ENCODE results near the gene ZBTB7C.
A peak's percentile ranks its signal among the peaks of the same experiment; 100 is the strongest.

ZBTB7C gene

GRCh38 chr18:48158721-48159120 lies 250.5 kb downstream of the ZBTB7C start:
- CTCF ChIA-PET: interaction anchor here (0.5 kb wide), 1 partner anchor 767 kb away, joined by 4 read pairs; no protein-coding TSS in a partner anchor
- DNase-seq (ENCODE audit: extremely low spot score): no peak
- TF ChIP-seq NFRKB (IDR thresholded peaks at IDR 0.05): no peak
- TF ChIP-seq HDGF (IDR thresholded peaks at IDR 0.05; ENCODE audit: borderline replicate concordance): no peak
- no peak for TF ChIP-seq FOXA1 (IDR thresholded peaks at IDR 0.05)
- POLR2A ChIA-PET: no interaction called here

DNA sequence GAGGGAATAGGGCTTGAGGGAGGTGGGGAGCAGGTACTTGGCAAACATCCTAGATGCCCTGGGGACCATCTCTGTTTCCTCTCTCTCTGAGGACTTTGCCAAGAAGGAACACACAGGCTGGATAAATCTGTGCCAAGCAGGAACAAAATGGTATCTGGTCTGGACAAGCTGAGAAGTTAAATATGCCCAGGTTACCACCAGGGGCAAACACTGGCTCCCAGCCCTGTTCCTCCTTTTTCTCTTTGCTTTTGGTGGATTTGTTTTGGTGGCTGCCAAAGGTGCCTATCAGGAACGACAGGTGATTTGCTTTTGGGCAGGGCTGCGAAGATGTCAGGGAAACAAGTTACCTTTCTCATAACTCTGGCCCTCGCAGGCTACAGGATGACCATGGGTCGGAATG lies 251.2 kb downstream of the ZBTB7C start:
- no peak for DNase-seq (ENCODE audit: extremely low spot score)
- TF ChIP-seq, protein P1, sequence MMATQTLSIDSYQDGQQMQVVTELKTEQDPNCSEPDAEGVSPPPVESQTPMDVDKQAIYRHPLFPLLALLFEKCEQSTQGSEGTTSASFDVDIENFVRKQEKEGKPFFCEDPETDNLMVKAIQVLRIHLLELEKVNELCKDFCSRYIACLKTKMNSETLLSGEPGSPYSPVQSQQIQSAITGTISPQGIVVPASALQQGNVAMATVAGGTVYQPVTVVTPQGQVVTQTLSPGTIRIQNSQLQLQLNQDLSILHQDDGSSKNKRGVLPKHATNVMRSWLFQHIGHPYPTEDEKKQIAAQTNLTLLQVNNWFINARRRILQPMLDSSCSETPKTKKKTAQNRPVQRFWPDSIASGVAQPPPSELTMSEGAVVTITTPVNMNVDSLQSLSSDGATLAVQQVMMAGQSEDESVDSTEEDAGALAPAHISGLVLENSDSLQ (IDR thresholded peaks at IDR 0.05): no peak
- TF ChIP-seq ARNT (IDR thresholded peaks at IDR 0.05) (no peak), FOXM1 (IDR thresholded peaks at IDR 0.05; ENCODE audit: borderline replicate concordance) (no peak)
- POLR2A ChIA-PET: no interaction called here
- CTCF ChIA-PET: no interaction called here

GRCh38 chr18:48155856-48156255 lies 253.3 kb downstream of the ZBTB7C start:
- ChIA-PET CTCF (no interaction called here), POLR2A (no interaction called here)
- TF ChIP-seq FOXK2 (IDR thresholded peaks at IDR 0.05) (no peak), HDGF (IDR thresholded peaks at IDR 0.05; ENCODE audit: borderline replicate concordance) (no peak), ARNT (IDR thresholded peaks at IDR 0.05) (no peak), CTBP1 (IDR thresholded peaks at IDR 0.05; ENCODE audit: borderline replicate concordance) (no peak), LEF1 (IDR thresholded peaks at IDR 0.05; ENCODE audit: borderline replicate concordance) (no peak), SUZ12 (IDR thresholded peaks at IDR 0.05) (no peak), ZNF384 (IDR thresholded peaks at IDR 0.05) (no peak), FOXM1 (IDR thresholded peaks at IDR 0.05; ENCODE audit: borderline replicate concordance) (no peak), SP1 (IDR thresholded peaks at IDR 0.05) (no peak), L3MBTL2 (conservative IDR thresholded peaks at IDR 0.05) (no peak), TARDBP (IDR thresholded peaks at IDR 0.05) (no peak), FOXA1 (IDR thresholded peaks at IDR 0.05) (no peak), NFRKB (IDR thresholded peaks at IDR 0.05) (no peak), ELF4 (IDR thresholded peaks at IDR 0.05) (no peak), BHLHE40 (IDR thresholded peaks at IDR 0.05; ENCODE audit: borderline replicate concordance) (no peak)
- TF ChIP-seq, protein P1 (IDR thresholded peaks at IDR 0.05): no peak
- DNase-seq (ENCODE audit: extremely low spot score): no peak

DNA sequence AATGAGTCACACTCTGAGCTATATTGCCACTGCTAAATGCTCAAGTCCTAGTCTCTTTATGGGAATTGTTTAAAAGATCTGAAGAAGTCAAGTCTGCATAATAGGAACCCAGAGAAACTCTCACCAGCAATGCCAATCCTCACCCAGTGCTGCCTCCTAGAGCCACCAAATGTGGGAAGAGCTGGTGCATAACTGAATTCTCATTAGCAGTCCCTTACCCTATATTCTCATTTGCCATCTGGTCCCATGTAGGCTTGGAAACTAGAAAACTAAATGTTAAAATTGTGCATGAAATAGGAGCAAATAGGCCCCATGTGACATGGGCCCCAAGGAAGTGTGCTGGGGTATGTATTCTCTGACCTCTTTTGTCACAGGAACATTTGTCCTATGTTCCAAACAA lies 254.4 kb downstream of the ZBTB7C start:
- ChIA-PET POLR2A (no interaction called here), CTCF (no interaction called here)
- no peak for TF ChIP-seq LEF1 (IDR thresholded peaks at IDR 0.05; ENCODE audit: borderline replicate concordance)
- no peak for DNase-seq (ENCODE audit: extremely low spot score)

GRCh38 chr18:48153613-48154481 lies 255.3 kb downstream of the ZBTB7C start:
- no peak for TF ChIP-seq FOXK2 (IDR thresholded peaks at IDR 0.05)
- TF ChIP-seq SUZ12 (IDR thresholded peaks at IDR 0.05): no peak
- POLR2A ChIA-PET: no interaction called here
- no peak for DNase-seq (ENCODE audit: extremely low spot score)
- CTCF ChIA-PET: no interaction called here

GRCh38 chr18:48152549-48152948 lies 256.6 kb downstream of the ZBTB7C start:
- DNase-seq (ENCODE audit: extremely low spot score): no peak
- POLR2A ChIA-PET: no interaction called here
- TF ChIP-seq NFRKB (IDR thresholded peaks at IDR 0.05) (no peak), FOXA1 (IDR thresholded peaks at IDR 0.05) (no peak), L3MBTL2 (conservative IDR thresholded peaks at IDR 0.05) (no peak), CTBP1 (IDR thresholded peaks at IDR 0.05; ENCODE audit: borderline replicate concordance) (no peak), BHLHE40 (IDR thresholded peaks at IDR 0.05; ENCODE audit: borderline replicate concordance) (no peak), HDGF (IDR thresholded peaks at IDR 0.05; ENCODE audit: borderline replicate concordance) (no peak), LEF1 (IDR thresholded peaks at IDR 0.05; ENCODE audit: borderline replicate concordance) (no peak), SUZ12 (IDR thresholded peaks at IDR 0.05) (no peak), TARDBP (IDR thresholded peaks at IDR 0.05) (no peak), FOXM1 (IDR thresholded peaks at IDR 0.05; ENCODE audit: borderline replicate concordance) (no peak), ZNF384 (IDR thresholded peaks at IDR 0.05) (no peak), FOXK2 (IDR thresholded peaks at IDR 0.05) (no peak), ARNT (IDR thresholded peaks at IDR 0.05) (no peak), SP1 (IDR thresholded peaks at IDR 0.05) (no peak)
- TF ChIP-seq, protein P1 (IDR thresholded peaks at IDR 0.05): no peak
- CTCF ChIA-PET: interaction anchor here (0.6 to 0.7 kb wide), 2 partner anchors 12 to 30 kb away, joined by 3 read pairs; no protein-coding TSS in a partner anchor

DNA sequence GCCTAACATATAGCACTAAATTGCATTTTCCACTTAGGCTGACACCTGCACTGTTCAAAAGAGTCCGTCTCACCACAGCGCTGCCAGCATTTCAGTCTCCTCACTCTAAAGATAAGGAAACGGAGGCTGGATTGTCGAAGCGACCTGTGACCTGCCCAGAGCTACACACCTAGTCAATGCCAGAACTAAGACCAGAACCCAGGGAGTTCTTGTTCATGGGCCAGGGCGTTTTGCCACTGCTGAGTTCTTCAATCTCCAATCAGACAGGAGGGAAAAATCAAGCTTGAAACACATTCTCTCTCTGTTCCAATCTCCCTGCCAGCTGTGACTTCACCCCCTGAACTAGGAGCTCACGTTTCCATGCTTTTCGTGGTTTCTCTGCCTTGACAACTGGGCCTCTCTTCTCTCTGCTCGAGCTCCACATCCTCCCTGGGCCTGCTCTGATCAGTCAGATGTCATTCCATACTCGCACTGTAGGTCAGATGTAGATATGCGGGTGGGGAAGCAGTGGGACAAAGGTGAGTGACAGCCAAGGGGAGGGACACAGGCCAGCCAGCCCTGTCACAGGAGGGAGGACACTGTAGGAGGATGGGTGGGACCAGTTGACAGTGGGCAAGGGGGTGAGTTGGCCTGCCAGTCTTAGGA lies 257.6 kb downstream of the ZBTB7C start:
- CTCF ChIA-PET: interaction anchor here (0.7 kb wide), 1 partner anchor 28 kb away, joined by 3 read pairs; no protein-coding TSS in a partner anchor
- DNase-seq (ENCODE audit: extremely low spot score): no peak
- POLR2A ChIA-PET: no interaction called here

More for the DNA sequence above, 257.6 kb downstream of the ZBTB7C start:
- TF ChIP-seq, protein P1 (IDR thresholded peaks at IDR 0.05): peak; percentile 56
- no peak for TF ChIP-seq ARNT (IDR thresholded peaks at IDR 0.05)
